Measurements from ENCODE around the gene TOPORS.
A peak's percentile ranks its signal among the peaks of the same experiment; 100 is the strongest.
"Not testable (repeated sequence)": the region's sequence is repeated elsewhere in the genome, so short reads cannot be mapped to it uniquely, and the experiment has no call there.

TOPORS gene

DNA sequence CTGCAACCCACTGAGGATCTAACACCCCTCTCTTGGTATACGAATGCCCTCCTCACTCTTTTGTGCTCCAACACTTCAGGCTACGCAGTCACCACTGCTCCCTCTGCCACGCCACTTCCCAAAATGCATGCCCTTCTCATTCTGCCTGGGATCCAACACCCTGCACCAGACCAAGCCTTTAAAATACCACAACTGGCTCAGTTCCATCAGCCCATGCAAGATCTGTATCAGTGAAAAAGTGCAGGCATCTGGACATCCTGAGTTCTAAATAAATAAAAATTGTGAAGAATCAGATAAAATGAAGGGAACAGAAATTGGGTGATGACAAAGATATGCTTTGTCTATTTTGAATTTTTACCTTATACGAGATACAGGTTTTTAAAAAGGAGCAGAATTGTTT lies 17.9 kb upstream of the TOPORS start:
- no peak for DNase-seq (ENCODE audit: low read depth, low spot score)
- no peak overlapping the region for H3K27ac ChIP-seq

DNA sequence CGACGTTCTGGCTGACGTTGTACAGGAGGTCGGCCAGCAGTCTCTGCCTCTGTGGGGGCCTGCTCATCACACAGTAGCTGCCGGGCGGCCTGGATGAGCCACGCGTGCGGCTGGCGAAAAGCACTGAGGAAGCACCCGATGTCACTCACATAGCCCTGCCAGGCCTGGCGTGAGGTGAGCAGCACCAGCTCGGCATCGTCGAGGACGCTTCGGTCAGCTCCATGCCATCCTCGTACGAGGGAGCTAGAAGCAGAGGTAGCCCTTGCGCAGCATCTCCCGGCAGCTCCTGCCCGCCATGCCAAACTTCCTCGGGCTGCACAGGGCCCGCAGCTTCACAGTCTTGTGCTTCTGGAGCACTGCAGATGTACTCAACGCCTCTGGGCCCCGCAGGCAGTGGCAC lies 14.4 kb upstream of the TOPORS start:
- H3K27ac ChIP-seq, result no peak overlapping the region
- DNase-seq (ENCODE audit: low read depth, low spot score), result no peak

DNA sequence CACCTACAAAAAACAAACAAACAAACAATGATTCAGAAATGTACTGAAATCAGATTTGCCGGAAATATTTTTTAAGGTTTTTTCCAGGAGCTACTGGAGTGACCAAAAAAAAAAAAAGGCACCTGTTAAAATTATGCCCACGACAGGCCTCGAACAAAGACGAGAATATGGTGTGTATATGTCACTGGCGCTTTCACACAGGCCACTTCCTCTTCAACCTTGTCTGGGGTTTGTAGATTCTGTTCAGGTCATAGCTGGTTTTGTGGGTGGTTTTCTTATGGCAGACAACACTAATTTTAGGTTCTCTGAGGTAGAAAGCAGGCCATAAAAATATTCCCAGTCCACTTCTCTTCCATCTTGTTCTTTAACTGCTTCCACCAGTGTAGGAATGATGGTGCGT lies 13.6 kb upstream of the TOPORS start:
- H3K27ac ChIP-seq, result no peak overlapping the region
- no peak for DNase-seq (ENCODE audit: low read depth, low spot score)

DNA sequence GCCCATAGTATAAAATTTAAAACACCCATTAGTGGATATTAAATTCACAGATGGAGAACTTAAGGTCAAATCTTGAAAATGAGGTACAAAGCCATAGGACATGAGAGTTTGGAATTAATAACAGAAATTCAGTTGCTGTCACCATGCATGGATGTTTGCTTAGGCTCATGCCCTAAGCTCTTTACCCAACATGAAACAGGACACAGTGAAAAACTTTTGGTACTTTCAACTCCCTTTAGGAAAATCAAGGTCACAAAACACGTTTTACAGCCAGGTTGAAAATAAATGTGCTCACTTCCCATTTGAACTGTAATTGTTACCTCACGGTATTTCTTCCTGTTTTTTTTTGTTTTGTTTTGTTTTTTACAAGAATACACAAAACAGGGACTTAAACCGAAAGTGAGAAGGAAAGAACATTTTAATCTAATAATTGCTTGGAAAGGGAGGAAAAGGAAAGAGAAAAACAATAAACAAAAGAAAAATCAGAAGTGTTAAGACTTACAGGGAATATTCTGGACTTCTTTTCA lies 6.1 kb upstream of the TOPORS start:
- H3K27ac ChIP-seq, result no peak overlapping the region
- DNase-seq (ENCODE audit: low read depth, low spot score), result no peak

DNA sequence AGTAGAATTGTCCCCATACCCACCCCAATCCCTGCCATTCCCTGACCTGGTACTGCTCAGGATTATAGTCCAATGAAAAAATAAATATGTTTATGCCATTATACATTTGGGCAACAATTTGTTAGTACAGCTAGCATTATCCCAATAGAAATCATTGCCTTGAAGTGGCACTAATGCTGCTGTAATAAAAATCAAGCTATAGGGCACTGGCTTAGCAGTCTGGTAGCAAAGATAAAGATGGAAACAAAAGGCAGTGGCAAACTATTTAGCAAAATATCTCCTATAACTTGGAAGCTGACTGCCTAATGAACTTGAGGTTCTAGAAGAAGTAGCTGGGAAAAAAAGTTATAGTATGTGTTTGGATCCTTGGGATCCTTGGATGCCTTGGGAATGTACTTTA lies 2.2 kb upstream of the TOPORS start:
- H3K27ac ChIP-seq, result no peak overlapping the region
- DNase-seq (ENCODE audit: low read depth, low spot score), result no peak

DNA sequence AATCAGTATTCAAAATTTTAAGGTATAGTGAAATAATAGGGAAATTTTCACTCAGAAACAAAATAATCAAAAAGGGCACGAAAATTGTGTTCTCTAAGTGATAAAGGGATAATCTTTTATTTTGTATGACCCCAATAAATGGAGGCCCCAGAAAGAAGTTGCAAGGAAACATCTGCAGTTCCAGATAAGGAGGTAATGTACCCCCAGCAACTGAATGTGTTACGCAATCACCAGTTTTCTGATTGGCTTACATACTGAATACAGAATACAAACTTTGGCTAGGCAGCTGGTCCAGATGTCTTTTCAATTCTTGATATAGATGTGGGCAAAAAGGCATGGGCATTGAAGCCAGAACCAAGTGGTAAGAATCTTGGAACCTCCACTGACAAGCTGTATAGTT lies 1.7 kb upstream of the TOPORS start:
- DNase-seq (ENCODE audit: low read depth, low spot score), result no peak
- H3K27ac ChIP-seq, result no peak overlapping the region

DNA sequence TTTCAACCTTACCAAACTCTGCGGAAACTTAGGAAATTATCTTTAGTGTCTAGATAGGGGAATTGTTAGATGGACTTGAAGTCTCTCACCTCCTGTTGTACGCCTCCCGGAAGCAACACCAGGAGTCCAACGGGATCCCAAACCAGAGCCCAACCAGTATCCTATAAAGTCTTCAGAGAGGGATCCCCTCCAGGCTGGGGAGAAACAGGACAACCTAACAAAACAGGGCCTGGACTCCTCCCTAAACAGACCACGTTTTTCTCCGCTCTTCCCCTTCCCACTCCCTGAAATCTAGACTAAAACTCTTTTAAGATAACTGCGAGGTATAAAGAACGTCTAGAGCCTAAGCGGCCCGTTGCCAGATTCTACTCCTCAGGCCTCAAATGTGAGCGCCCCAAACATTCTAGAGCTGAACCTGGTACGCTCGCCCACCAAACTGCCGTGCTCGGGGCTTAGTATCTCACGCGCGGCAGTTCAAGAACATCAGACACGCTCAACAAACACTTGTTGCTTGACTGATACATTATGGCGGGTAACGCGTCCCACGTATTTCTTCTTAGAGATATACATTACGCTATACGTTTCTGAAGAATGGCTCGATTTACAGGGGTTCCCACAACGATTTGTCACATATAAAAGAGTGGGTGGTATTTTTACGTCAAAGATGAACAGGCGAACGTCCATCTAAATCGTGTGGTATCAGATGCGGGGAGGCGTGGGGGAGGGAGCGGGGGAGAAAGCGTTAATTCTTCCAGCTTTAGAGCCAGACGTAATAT lies 922 bp downstream of the TOPORS start:
- DNase-seq (ENCODE audit: low read depth, low spot score), result no peak
- H3K27ac ChIP-seq, result peak overlapping the region; percentile 89

DNA sequence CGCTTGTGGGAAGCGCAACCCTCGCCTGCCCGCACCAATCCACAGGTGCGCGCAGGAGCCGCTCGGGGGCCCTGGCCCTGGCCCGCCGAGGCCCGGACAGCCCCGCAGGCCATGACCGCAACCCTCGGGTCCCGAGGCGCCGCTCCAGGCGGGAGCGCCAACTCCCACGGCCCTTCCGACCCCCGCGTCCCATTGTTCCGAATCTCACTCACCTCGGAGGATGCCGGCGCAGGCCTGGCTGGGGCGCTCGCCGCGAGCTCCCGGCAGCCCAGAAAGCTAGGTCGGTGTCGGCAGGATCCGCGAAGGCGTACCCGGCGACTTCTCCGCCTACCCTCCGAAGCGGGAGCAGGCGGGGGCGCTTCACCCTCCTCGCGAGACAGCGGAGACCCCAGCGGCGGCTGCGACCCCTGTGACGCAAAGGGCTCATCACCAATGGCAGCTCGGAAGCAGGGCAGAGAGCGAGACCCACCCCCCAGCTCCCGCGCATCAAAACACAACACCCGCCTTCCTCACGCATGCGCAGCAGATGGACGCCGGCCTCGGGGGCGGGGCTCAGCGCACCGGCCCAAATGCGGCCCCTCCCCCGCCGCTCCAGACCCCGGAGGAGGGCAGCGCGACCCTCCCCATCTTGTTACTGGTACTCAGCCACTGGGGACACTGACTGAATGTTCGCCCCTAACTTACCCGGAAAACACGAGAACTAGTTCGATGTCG lies 1.7 kb downstream of the TOPORS start:
- peak overlapping the region; percentile 89 for H3K27ac ChIP-seq
- no peak for DNase-seq (ENCODE audit: low read depth, low spot score)

DNA sequence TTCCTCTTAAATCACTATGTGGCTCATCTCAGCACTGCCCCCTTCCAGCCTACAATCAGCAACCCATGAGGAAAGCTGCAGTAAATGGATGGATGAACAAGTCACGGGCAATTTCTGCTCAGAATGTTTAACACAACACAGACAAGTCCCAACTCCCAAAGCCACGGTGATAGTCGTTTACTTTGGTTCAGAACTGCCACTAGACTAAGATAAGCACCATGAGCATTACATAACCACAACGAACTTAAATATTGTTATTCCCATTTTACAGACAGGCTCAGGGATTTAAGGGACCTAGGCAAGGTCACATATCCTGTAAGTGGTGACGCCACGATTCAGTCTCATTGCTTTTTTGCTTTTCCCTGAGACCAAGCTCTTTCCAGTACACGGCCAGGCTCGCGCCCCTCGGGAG lies 2.2 kb downstream of the TOPORS start:
- no peak for DNase-seq (ENCODE audit: low read depth, low spot score)

DNA sequence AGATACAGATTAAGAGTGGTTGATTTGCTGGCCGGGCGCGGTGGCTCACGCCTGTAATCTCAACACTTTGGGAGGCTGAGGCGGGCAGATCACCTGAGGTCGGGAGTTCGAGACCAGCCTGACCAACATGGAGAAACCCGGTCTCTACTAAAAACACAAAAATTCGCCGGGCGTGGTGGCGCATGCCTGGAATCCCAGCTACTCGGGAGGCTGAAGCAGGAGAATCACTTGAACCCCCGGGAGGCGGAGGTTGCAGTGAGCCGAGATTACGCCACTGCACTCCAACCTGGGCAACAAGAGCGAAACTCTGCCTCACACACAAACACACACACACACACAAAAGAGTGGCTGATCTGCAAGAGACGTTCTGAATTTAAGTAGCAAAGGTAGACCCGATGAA lies 4.2 kb downstream of the TOPORS start:
- DNase-seq (ENCODE audit: low read depth, low spot score); H3K27ac ChIP-seq: not testable (repeated sequence)

More for the DNA sequence above, 2.2 kb downstream of the TOPORS start:
- peak overlapping the region; percentile 89 for H3K27ac ChIP-seq

DNA sequence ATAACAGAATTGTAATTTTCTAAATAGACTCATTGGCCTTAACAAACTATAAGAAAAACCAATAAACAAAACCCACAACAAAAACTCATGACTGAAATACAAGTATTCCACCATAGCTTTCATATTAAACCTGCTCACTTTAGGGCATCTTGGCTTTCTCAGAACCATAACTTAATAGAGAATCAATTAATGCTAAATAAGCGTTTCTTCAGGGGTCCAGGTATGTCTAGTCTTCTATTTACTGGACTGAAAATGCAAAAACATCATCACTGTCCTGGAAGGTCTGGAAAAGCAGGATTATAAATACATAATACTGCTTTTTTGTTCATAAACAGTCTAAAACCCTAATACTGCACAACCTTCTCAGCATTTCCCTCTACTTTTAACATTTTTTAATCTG lies 6.5 kb downstream of the TOPORS start:
- DNase-seq (ENCODE audit: low read depth, low spot score), result no peak
- H3K27ac ChIP-seq, result no peak overlapping the region

DNA sequence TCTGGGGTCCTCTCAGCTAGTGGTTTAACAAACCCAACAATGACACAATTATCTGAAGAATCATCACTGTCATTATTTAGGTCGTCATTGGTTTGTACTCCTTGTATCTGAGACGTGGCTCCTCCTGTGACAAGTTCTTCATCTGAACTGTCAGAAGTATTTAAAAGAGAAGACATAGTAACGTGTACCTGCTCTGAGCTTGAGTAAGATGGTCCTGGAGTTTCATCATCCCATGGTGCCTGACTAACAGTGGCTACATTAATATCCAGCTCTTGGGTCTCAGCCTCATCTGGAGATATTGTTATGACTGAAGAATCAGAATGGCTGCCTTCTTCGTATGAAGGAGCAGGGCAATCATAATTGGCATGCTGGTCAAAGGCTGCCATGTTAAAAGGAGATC lies 9.3 kb downstream of the TOPORS start:
- H3K27ac ChIP-seq, result no peak overlapping the region
- DNase-seq (ENCODE audit: low read depth, low spot score), result no peak

DNA sequence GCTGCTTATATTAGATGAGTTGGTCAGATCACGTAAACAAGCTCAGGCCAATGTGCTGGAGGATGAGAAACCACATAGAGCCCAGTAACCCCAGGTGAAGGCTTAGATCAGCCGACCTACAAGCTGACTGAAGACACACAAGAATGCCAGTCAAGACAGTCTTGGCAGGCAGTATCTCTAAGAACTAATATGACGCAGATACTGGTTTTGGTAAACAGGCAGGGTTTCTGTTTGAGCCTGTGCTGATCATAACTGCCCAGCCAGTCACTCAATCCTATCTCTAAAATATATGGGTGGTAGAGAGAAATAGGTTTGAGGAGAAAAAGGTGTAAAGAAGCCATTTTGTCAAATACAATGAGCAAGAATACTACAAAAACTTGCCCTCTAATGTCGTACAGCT lies 18.6 kb downstream of the TOPORS start:
- DNase-seq (ENCODE audit: low read depth, low spot score), result no peak
- no peak overlapping the region for H3K27ac ChIP-seq

DNA sequence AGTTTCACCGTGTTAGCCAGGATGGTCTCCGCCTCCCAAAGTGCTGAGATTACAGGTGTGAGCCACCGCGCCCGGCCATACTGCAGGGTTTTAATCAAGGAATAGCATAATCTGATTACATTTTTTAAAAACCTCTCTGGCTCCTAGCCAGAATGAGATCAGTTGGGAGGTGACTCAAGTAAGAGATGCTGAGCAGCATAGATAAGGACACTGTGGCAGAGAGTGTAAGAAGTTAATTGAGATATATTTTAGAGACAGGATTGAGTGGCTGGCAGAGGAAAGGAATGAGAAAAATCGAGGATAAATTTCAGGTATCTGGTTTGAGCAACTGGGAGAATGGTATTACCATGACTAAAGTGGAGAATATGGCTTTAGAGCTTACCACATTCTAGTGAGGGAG lies 19.1 kb downstream of the TOPORS start:
- no peak for DNase-seq (ENCODE audit: low read depth, low spot score)
- H3K27ac ChIP-seq, result no peak overlapping the region

DNA sequence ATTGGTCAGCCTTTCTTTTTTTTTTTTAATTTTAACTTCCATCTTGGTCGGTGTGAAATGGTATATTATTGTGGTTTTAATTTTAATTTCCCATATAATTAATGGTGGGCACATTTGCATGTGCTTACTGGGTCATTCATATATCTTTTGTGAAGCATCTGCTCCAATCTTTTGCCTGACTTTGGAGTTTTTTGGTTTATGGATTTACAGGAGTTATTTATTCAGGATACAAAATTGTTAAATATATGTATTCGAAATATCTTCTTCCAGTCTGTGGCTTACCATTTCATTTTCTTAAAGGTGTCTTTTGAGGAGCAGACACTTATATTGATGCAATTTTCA lies 25.7 kb downstream of the TOPORS start:
- peak overlapping the region; percentile 64 for H3K27ac ChIP-seq
- no peak for DNase-seq (ENCODE audit: low read depth, low spot score)

DNA sequence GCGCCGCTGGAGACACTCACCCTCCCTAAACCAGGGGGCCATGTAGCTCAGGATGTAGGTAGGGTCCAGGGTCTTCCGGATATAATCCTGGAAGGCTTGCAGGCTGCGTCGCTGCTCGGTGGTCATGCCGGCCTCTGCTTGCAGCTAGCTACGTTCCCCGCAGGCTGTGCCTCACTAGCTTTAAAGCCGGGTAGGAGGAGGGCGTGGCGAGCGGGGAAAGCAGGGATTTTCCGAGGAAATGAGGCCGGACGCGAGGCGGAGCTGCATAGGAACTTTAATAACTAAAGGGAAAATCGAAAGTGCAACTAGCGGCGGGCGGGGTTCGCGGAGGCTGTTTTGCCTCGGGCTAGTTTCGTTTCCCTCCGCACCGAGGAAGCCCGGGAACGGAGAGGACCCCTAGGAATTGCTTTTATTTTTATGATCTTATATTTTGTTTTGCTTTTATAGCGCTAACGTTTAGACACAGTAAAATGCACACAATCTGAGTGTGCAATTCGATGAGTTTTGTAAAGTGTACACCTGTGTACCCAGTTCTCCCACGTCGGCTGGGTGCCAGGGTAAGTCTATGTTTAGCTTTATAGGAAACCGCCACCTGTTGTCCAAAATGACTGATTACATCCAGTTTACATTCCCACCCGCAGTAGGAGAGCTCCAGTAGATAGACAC lies 26.2 kb downstream of the TOPORS start, which contains the start of gene RIGI:
Gene RIGI, minus strand, starts transcription at position 156 of the 666 bp plus-strand sequence. Its CDS starts 30 bp downstream, at position 126.
- peak; percentile 70 for DNase-seq (ENCODE audit: low read depth, low spot score)
- H3K27ac ChIP-seq, result peak within 1 kb of the TSS; percentile 64

DNA sequence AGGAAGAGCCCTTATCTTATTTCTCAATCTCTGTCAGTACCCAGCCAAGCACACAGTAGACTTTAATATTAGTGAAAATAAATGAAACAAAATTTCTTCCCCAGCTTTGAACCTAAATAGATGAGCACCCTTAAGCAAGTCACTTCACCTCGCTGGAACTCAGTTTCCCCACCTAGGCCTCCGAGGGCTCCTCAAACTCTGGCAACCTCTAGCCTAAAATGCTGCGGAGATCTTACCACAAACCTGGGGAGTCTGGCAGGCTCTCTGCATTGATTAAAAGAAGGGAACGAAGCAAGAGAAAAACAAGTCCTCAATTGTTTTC lies 26.7 kb downstream of the TOPORS start:
- peak overlapping the region; percentile 64 for H3K27ac ChIP-seq
- no peak for DNase-seq (ENCODE audit: low read depth, low spot score)

DNA sequence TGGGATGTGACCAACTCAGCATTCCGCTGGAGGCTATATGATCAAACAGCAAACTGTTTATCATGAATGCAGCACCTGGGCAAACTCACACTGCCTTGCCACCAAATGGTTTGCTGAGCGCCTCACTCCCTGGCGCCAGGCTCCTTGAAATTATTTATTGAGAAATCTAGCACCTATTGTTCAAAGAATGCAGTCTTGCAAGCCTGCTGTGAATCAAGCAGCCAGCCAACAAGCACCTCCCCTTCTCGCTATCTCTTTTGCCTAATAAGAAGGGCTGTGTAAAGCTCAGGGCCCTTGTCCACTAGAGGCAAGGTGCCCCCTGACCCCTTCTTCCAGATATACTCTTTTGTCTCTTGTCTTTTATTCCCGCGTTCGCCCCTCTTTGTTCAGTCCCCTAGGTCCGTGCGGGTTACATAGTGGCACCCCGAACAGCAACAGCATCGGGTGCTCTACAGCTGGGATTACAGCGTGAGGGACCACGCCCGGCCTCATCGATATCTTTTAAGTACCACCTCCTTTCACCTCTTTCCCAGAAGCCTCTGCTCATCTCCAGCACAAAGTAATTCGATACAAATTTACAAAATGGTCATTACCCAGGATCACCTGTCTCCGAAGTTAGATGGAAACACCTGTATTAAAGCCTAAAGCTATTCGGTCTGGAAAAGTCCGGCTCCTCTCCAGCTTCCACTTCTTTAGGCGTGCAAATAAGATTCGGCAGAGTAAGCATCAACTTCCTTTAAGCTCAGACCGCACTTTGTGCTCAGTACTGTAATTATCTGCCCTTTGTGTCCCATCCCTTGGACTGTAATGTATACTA lies 27.3 kb downstream of the TOPORS start:
- H3K27ac ChIP-seq, result peak overlapping the region; percentile 64
- DNase-seq (ENCODE audit: low read depth, low spot score), result no peak

DNA sequence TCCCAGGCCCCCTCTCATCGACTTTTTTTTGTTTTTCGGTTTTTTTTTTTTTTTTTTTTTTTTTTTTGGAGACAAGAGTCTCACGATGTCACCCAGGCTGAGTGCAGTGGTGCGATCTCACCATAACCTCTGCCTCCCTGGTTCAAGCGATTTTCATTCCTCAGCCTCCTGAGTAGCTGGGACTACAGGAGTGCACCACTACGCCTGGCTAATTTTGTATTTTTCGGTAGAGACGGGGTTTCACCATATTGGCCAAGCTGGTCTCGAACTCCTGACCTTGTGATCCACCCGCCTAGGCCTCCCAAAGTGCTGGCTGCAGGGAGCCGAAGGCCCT lies 27.9 kb downstream of the TOPORS start:
- not testable (repeated sequence) for DNase-seq (ENCODE audit: low read depth, low spot score)
- peak overlapping the region; percentile 64 for H3K27ac ChIP-seq

DNA sequence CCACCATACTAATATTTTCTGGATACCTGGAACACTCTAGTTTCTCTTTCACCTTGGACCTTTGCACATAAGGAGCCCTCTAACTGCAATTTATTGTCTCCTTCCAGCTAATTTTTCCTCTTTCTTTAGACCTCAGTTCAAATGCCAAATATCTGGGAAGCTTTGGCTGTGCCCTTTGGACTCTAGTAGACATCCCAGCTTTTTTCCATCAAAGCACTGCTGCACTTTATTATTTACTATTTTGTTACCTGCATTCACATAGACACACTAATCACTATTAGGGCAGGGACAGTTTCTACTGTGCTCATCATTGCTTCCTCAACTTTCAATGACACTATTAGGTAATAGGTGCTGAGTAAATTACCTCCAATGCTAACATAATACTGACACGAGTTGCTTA lies 28.5 kb downstream of the TOPORS start:
- no peak for DNase-seq (ENCODE audit: low read depth, low spot score)
- H3K27ac ChIP-seq, result no peak overlapping the region

All from epithelial cell of prostate (primary cell).